ENCODE results near the gene ATP5PO.
A peak's percentile ranks its signal among the peaks of the same experiment; 100 is the strongest.

Gene ATP5PO

GRCh38 chr21:33915368-33916199, at the start of gene ATP5PO:
TSS of gene ATP5PO (minus strand) at chr21:33915804. CDS start at chr21:33915763, 41 bp downstream.
- H4K20me1 ChIP-seq (ENCODE audit: insufficient read depth, low read length) = no peaks in the 10 kb centered on the region
- H3K27me3 ChIP-seq (ENCODE audit: low read depth, low read length) = no peaks in the 10 kb centered on the region
- H3K27ac ChIP-seq (ENCODE audit: low read length) = peak within 1 kb of the TSS; percentile 37
- H3K9ac ChIP-seq (ENCODE audit: low read length) = peak within 1 kb of the TSS; percentile 84
- peak within 1 kb of the TSS; percentile 90 for H3K4me2 ChIP-seq (ENCODE audit: low read length)
- peaks cover 29% of the 10 kb centered on the region for H3K79me2 ChIP-seq (ENCODE audit: low read length)
- peak within 1 kb of the TSS; percentile 90 for H2AFZ ChIP-seq (ENCODE audit: low read depth, low read length)
- H3K4me1 ChIP-seq (ENCODE audit: low read length) = peaks cover 17% of the 10 kb centered on the region
- H3K36me3 ChIP-seq (replicated peaks; ENCODE audit: low read depth, low read length) = peaks cover 15% of the 10 kb centered on the region
- peak within 1 kb of the TSS; percentile 91 for H3K4me3 ChIP-seq (ENCODE audit: low read length)
- TF ChIP-seq CTCF (IDR thresholded peaks at IDR 0.05; ENCODE audit: low read depth, low read length) (no peak), EZH2phosphoT487 (IDR thresholded peaks at IDR 0.05; ENCODE audit: low read depth) (no peak)
- H3K9me3 ChIP-seq (ENCODE audit: insufficient read depth, low read length) = no peaks in the 10 kb centered on the region

GRCh38 chr21:33964706-33965325, 49.2 kb upstream of the ATP5PO start:
- H3K4me2 ChIP-seq (ENCODE audit: low read length) = no peak overlapping the region
- no peaks in the 10 kb centered on the region for H3K36me3 ChIP-seq (replicated peaks; ENCODE audit: low read depth, low read length)
- H3K27ac ChIP-seq (ENCODE audit: low read length) = no peak overlapping the region
- no peak for TF ChIP-seq EZH2phosphoT487 (IDR thresholded peaks at IDR 0.05; ENCODE audit: low read depth)
- no peak for TF ChIP-seq CTCF (IDR thresholded peaks at IDR 0.05; ENCODE audit: low read depth, low read length)
- H2AFZ ChIP-seq (ENCODE audit: low read depth, low read length) = no peak overlapping the region
- H3K9ac ChIP-seq (ENCODE audit: low read length) = no peak overlapping the region
- no peaks in the 10 kb centered on the region for H3K79me2 ChIP-seq (ENCODE audit: low read length)
- H3K27me3 ChIP-seq (ENCODE audit: low read depth, low read length) = no peaks in the 10 kb centered on the region
- H3K4me3 ChIP-seq (ENCODE audit: low read length) = no peak overlapping the region
- 0 out of 2 replicates have a peak, but pooled peaks cover 3% of the 10 kb centered on the region for H3K4me1 ChIP-seq (ENCODE audit: low read length)
- no peaks in the 10 kb centered on the region for H4K20me1 ChIP-seq (ENCODE audit: insufficient read depth, low read length)
- H3K9me3 ChIP-seq (ENCODE audit: insufficient read depth, low read length) = no peaks in the 10 kb centered on the region

- Histone ChIP-seq H3K4me2 (ENCODE audit: low read length) (no peak overlapping the region), H2AFZ (ENCODE audit: low read depth, low read length) (no peak overlapping the region), H3K79me2 (ENCODE audit: low read length) (no peaks in the 10 kb centered on the region), H3K36me3 (replicated peaks; ENCODE audit: low read depth, low read length) (no peaks in the 10 kb centered on the region), H3K9me3 (ENCODE audit: insufficient read depth, low read length) (peaks cover 6% of the 10 kb centered on the region; the same call in 1 of the 2 replicates), H3K27me3 (ENCODE audit: low read depth, low read length) (no peaks in the 10 kb centered on the region), H3K4me3 (ENCODE audit: low read length) (no peak overlapping the region), H4K20me1 (ENCODE audit: insufficient read depth, low read length) (no peaks in the 10 kb centered on the region), H3K9ac (ENCODE audit: low read length) (no peak overlapping the region), H3K4me1 (ENCODE audit: low read length) (0 out of 2 replicates have a peak, but pooled peaks cover 3% of the 10 kb centered on the region), H3K27ac (ENCODE audit: low read length) (no peak overlapping the region)
- TF ChIP-seq EZH2phosphoT487 (IDR thresholded peaks at IDR 0.05; ENCODE audit: low read depth) = no peak
- no peak for TF ChIP-seq CTCF (IDR thresholded peaks at IDR 0.05; ENCODE audit: low read depth, low read length)
Measured at GRCh38 chr21:33963848-33964555, 48.4 kb upstream of the ATP5PO start.

- H3K36me3 ChIP-seq (replicated peaks; ENCODE audit: low read depth, low read length) = no peaks in the 10 kb centered on the region
- H3K9me3 ChIP-seq (ENCODE audit: insufficient read depth, low read length) = peaks cover 10% of the 10 kb centered on the region; the same call in 1 of the 2 replicates
- TF ChIP-seq EZH2phosphoT487 (IDR thresholded peaks at IDR 0.05; ENCODE audit: low read depth) = no peak
- no peak for TF ChIP-seq CTCF (IDR thresholded peaks at IDR 0.05; ENCODE audit: low read depth, low read length)
- no peaks in the 10 kb centered on the region for H3K4me1 ChIP-seq (ENCODE audit: low read length)
- no peak overlapping the region for H3K4me2 ChIP-seq (ENCODE audit: low read length)
- no peak overlapping the region for H3K9ac ChIP-seq (ENCODE audit: low read length)
- H2AFZ ChIP-seq (ENCODE audit: low read depth, low read length) = no peak overlapping the region
- no peak overlapping the region for H3K27ac ChIP-seq (ENCODE audit: low read length)
- no peak overlapping the region for H3K4me3 ChIP-seq (ENCODE audit: low read length)
- no peaks in the 10 kb centered on the region for H3K27me3 ChIP-seq (ENCODE audit: low read depth, low read length)
- H3K79me2 ChIP-seq (ENCODE audit: low read length) = no peaks in the 10 kb centered on the region
- H4K20me1 ChIP-seq (ENCODE audit: insufficient read depth, low read length) = no peaks in the 10 kb centered on the region
Measured at GRCh38 chr21:33962290-33962689, 46.7 kb upstream of the ATP5PO start.
